HG02970 (cell line): ENCODE data around the gene AXL.

ENCODE experiments used
- ATAC-seq: cut with Tn5 transposase; IDR thresholded peaks from one replicate; pipeline ENCODE4 v1.9.1; 2021; ENCODE audit warnings: mild to moderate bottlenecking, moderate library complexity, moderate number of reproducible peaks; ENCODE audit not compliant: unreplicated experiment, low FRiP score

Gene AXL

GRCh38 chr19:41305927-41306793 is 87.1 kb downstream of the AXL start:
- no peak for ATAC-seq

- ATAC-seq, result no peak
Measured at GRCh38 chr19:41307090-41307875, 88.3 kb downstream of the AXL start.

GRCh38 chr19:41307954-41308449 is 89.0 kb downstream of the AXL start:
- no peak for ATAC-seq

GRCh38 chr19:41308450-41309179 is 89.6 kb downstream of the AXL start:
- no peak for ATAC-seq

- peak; percentile 11 for ATAC-seq
Measured at GRCh38 chr19:41309180-41310032, 90.4 kb downstream of the AXL start.

- ATAC-seq, result peak; percentile 79
Measured at GRCh38 chr19:41310033-41310831, 91.2 kb downstream of the AXL start, which contains the start of gene CCDC97. CCDC97 (plus strand) TSS chr19:41310172; CDS start chr19:41310311, 139 bp downstream.

GRCh38 chr19:41311072-41311471 is 92.0 kb downstream of the AXL start:
- no peak for ATAC-seq
